ENCODE results near the gene REV3L.

REV3L gene

GRCh38 chr6:111276335-111276734 lies 206.7 kb downstream of the REV3L start:
- no peaks in the 10 kb centered on the region for H3K27me3 ChIP-seq (ENCODE audit: control insufficient read depth, insufficient read depth, low read length)
- H3K9ac ChIP-seq (ENCODE audit: low read depth, low read length): no peak overlapping the region
- H3K4me1 ChIP-seq (ENCODE audit: control insufficient read depth, insufficient read depth, low read length): no peaks in the 10 kb centered on the region
- no peak overlapping the region for H3K27ac ChIP-seq (ENCODE audit: low read depth, low read length)
- H3K9me3 ChIP-seq (ENCODE audit: control insufficient read depth, insufficient read depth, low read length): no peaks in the 10 kb centered on the region
- H3K36me3 ChIP-seq (ENCODE audit: control insufficient read depth, insufficient read depth, low read length): peaks cover 63% of the 10 kb centered on the region
- no peak overlapping the region for H3K4me3 ChIP-seq (ENCODE audit: low read depth, low read length)

GRCh38 chr6:111274593-111275217 lies 208.3 kb downstream of the REV3L start:
- H3K27ac ChIP-seq (ENCODE audit: low read depth, low read length): no peak overlapping the region
- no peaks in the 10 kb centered on the region for H3K4me1 ChIP-seq (ENCODE audit: control insufficient read depth, insufficient read depth, low read length)
- no peak overlapping the region for H3K4me3 ChIP-seq (ENCODE audit: low read depth, low read length)
- H3K9me3 ChIP-seq (ENCODE audit: control insufficient read depth, insufficient read depth, low read length): no peaks in the 10 kb centered on the region
- H3K27me3 ChIP-seq (ENCODE audit: control insufficient read depth, insufficient read depth, low read length): no peaks in the 10 kb centered on the region
- H3K9ac ChIP-seq (ENCODE audit: low read depth, low read length): no peak overlapping the region
- peaks cover 50% of the 10 kb centered on the region for H3K36me3 ChIP-seq (ENCODE audit: control insufficient read depth, insufficient read depth, low read length)

GRCh38 chr6:111270121-111270520 lies 212.9 kb downstream of the REV3L start:
- H3K36me3 ChIP-seq (ENCODE audit: control insufficient read depth, insufficient read depth, low read length): peaks cover 53% of the 10 kb centered on the region
- H3K4me3 ChIP-seq (ENCODE audit: low read depth, low read length): no peak overlapping the region
- no peak overlapping the region for H3K27ac ChIP-seq (ENCODE audit: low read depth, low read length)
- no peak overlapping the region for H3K9ac ChIP-seq (ENCODE audit: low read depth, low read length)
- no peaks in the 10 kb centered on the region for H3K27me3 ChIP-seq (ENCODE audit: control insufficient read depth, insufficient read depth, low read length)
- H3K9me3 ChIP-seq (ENCODE audit: control insufficient read depth, insufficient read depth, low read length): no peaks in the 10 kb centered on the region
- no peaks in the 10 kb centered on the region for H3K4me1 ChIP-seq (ENCODE audit: control insufficient read depth, insufficient read depth, low read length)

GRCh38 chr6:111269401-111269970 lies 213.5 kb downstream of the REV3L start:
- no peaks in the 10 kb centered on the region for H3K9me3 ChIP-seq (ENCODE audit: control insufficient read depth, insufficient read depth, low read length)
- peaks cover 50% of the 10 kb centered on the region for H3K36me3 ChIP-seq (ENCODE audit: control insufficient read depth, insufficient read depth, low read length)
- H3K9ac ChIP-seq (ENCODE audit: low read depth, low read length): no peak overlapping the region

GRCh38 chr6:111267764-111268333 lies 215.2 kb downstream of the REV3L start:
- Histone ChIP-seq H3K27me3 (ENCODE audit: control insufficient read depth, insufficient read depth, low read length) (no peaks in the 10 kb centered on the region), H3K27ac (ENCODE audit: low read depth, low read length) (no peak overlapping the region), H3K4me3 (ENCODE audit: low read depth, low read length) (no peak overlapping the region), H3K4me1 (ENCODE audit: control insufficient read depth, insufficient read depth, low read length) (no peaks in the 10 kb centered on the region), H3K9ac (ENCODE audit: low read depth, low read length) (no peak overlapping the region), H3K9me3 (ENCODE audit: control insufficient read depth, insufficient read depth, low read length) (no peaks in the 10 kb centered on the region), H3K36me3 (ENCODE audit: control insufficient read depth, insufficient read depth, low read length) (peaks cover 59% of the 10 kb centered on the region)

More at GRCh38 chr6:111269401-111269970, 213.5 kb downstream of the REV3L start:
- Histone ChIP-seq H3K27me3 (ENCODE audit: control insufficient read depth, insufficient read depth, low read length) (no peaks in the 10 kb centered on the region), H3K4me3 (ENCODE audit: low read depth, low read length) (no peak overlapping the region), H3K4me1 (ENCODE audit: control insufficient read depth, insufficient read depth, low read length) (no peaks in the 10 kb centered on the region), H3K27ac (ENCODE audit: low read depth, low read length) (no peak overlapping the region)

GRCh38 chr6:111266276-111266675 lies 216.7 kb downstream of the REV3L start:
- no peaks in the 10 kb centered on the region for H3K4me1 ChIP-seq (ENCODE audit: control insufficient read depth, insufficient read depth, low read length)
- H3K27ac ChIP-seq (ENCODE audit: low read depth, low read length): no peak overlapping the region
- no peak overlapping the region for H3K9ac ChIP-seq (ENCODE audit: low read depth, low read length)
- H3K9me3 ChIP-seq (ENCODE audit: control insufficient read depth, insufficient read depth, low read length): no peaks in the 10 kb centered on the region
- no peak overlapping the region for H3K4me3 ChIP-seq (ENCODE audit: low read depth, low read length)
- H3K36me3 ChIP-seq (ENCODE audit: control insufficient read depth, insufficient read depth, low read length): peaks cover 63% of the 10 kb centered on the region
- H3K27me3 ChIP-seq (ENCODE audit: control insufficient read depth, insufficient read depth, low read length): no peaks in the 10 kb centered on the region

GRCh38 chr6:111265842-111266241 lies 217.2 kb downstream of the REV3L start:
- Histone ChIP-seq H3K36me3 (ENCODE audit: control insufficient read depth, insufficient read depth, low read length) (peaks cover 63% of the 10 kb centered on the region), H3K27me3 (ENCODE audit: control insufficient read depth, insufficient read depth, low read length) (no peaks in the 10 kb centered on the region), H3K9ac (ENCODE audit: low read depth, low read length) (no peak overlapping the region), H3K9me3 (ENCODE audit: control insufficient read depth, insufficient read depth, low read length) (no peaks in the 10 kb centered on the region), H3K27ac (ENCODE audit: low read depth, low read length) (no peak overlapping the region), H3K4me1 (ENCODE audit: control insufficient read depth, insufficient read depth, low read length) (0 out of 2 replicates have a peak, but pooled peaks cover under 1% of the 10 kb centered on the region), H3K4me3 (ENCODE audit: low read depth, low read length) (no peak overlapping the region)

- Histone ChIP-seq H3K9ac (ENCODE audit: low read depth, low read length) (no peak overlapping the region), H3K4me1 (ENCODE audit: control insufficient read depth, insufficient read depth, low read length) (peaks cover 9% of the 10 kb centered on the region; the same call in 1 of the 2 replicates), H3K27ac (ENCODE audit: low read depth, low read length) (no peak overlapping the region), H3K9me3 (ENCODE audit: control insufficient read depth, insufficient read depth, low read length) (no peaks in the 10 kb centered on the region), H3K4me3 (ENCODE audit: low read depth, low read length) (no peak overlapping the region), H3K36me3 (ENCODE audit: control insufficient read depth, insufficient read depth, low read length) (peaks cover 53% of the 10 kb centered on the region), H3K27me3 (ENCODE audit: control insufficient read depth, insufficient read depth, low read length) (no peaks in the 10 kb centered on the region)
Measured at GRCh38 chr6:111263837-111264236, 219.2 kb downstream of the REV3L start.

- peaks cover 29% of the 10 kb centered on the region for H3K4me1 ChIP-seq (ENCODE audit: control insufficient read depth, insufficient read depth, low read length)
- 0 out of 2 replicates have a peak overlapping the region, but pooled peaks have one; percentile 77 for H3K4me3 ChIP-seq (ENCODE audit: low read depth, low read length)
- H3K27me3 ChIP-seq (ENCODE audit: control insufficient read depth, insufficient read depth, low read length): no peaks in the 10 kb centered on the region
- no peaks in the 10 kb centered on the region for H3K9me3 ChIP-seq (ENCODE audit: control insufficient read depth, insufficient read depth, low read length)
- peaks cover 26% of the 10 kb centered on the region for H3K36me3 ChIP-seq (ENCODE audit: control insufficient read depth, insufficient read depth, low read length)
- H3K27ac ChIP-seq (ENCODE audit: low read depth, low read length): no peak overlapping the region
- H3K9ac ChIP-seq (ENCODE audit: low read depth, low read length): no peak overlapping the region
Measured at GRCh38 chr6:111260570-111261298, 222.3 kb downstream of the REV3L start.

GRCh38 chr6:111259089-111259831 lies 223.8 kb downstream of the REV3L start:
- Histone ChIP-seq H3K9me3 (ENCODE audit: control insufficient read depth, insufficient read depth, low read length) (no peaks in the 10 kb centered on the region), H3K4me3 (ENCODE audit: low read depth, low read length) (peak overlapping the region; percentile 77)

More at GRCh38 chr6:111259089-111259831, 223.8 kb downstream of the REV3L start:
- Histone ChIP-seq H3K4me1 (ENCODE audit: control insufficient read depth, insufficient read depth, low read length) (peaks cover 36% of the 10 kb centered on the region), H3K36me3 (ENCODE audit: control insufficient read depth, insufficient read depth, low read length) (peaks cover 16% of the 10 kb centered on the region), H3K27ac (ENCODE audit: low read depth, low read length) (peak overlapping the region; percentile 87), H3K27me3 (ENCODE audit: control insufficient read depth, insufficient read depth, low read length) (no peaks in the 10 kb centered on the region), H3K9ac (ENCODE audit: low read depth, low read length) (peak overlapping the region; percentile 70)

Measured in HUES48 (cell line).